HS-5 (cell line): ENCODE measurements around the gene RNMT.

ENCODE experiments used
- DNase-seq: peaks from one replicate; pipeline ENCODE4 v3.0.0-alpha.2; 2012; ENCODE audit warnings: low read depth

Gene RNMT

GRCh38 chr18:13811993-13812392, 85.5 kb downstream of the RNMT start:
- DNase-seq: no peak

DNA sequence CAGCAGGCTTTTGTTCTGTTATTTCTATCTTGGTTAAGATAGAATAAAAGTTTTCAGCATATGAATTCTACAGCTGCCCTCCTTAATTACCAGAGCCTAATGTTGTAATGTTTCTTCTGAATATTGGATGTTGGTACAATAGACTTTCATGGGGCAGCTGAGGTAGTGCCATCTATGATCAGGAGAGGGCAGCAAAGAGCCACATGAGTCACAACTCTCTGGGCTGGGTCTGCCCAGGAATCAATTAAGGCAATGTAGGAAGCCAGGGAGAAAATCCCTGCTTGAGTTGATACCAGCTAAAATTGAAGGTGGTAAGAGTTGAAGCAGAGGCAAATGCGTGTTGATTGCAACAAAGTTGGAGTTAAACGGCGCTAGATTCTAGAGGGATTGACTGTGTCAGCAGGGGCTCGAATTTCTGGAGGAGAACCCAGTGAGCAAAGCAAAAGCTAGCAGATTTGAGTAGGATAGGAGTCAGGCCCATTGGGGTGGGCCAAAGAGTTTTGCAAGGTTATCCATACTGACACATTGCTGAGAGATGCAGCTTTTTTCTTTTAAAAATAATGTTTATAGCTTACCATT, 86.9 kb downstream of the RNMT start:
- no peak for DNase-seq
